MCF 10A (cell line): ENCODE data around the gene PPP3R1. TPM values are rescaled to one million over a fixed set of nuclear protein-coding genes. Genes with fewer than 3 reads are reported as not detected.

Experiments
- BruUV-seq: library from RNA; stranded (reverse); fragments of 400-500 nt; replicated peaks from 2 replicates; lab custom pipeline; 2021; lab: Mats Ljungman, UMichigan
- CTCF ChIA-PET: fragments of 300-600 bp; sonication (Branson Sonifier 250); formaldehyde crosslinking; extraction: SDS; loops from one replicate; lab custom pipeline; 2021; ENCODE audit warnings: antibody characterized with exemption, inconsistent platforms; lab: Yijun Ruan, JAX
- POLR2A ChIA-PET: fragments of 300-600, 350-650 bp; sonication (Branson Sonifier 250); formaldehyde crosslinking; extraction: SDS; loops from one replicate; lab custom pipeline; 2020; ENCODE audit warnings: antibody characterized with exemption, inconsistent platforms; lab: Yijun Ruan, JAX
- DNase-seq: peaks from one replicate; pipeline ENCODE4 v3.0.0-alpha.2; 2018; ENCODE audit not compliant: unreplicated experiment
- H3K27ac Mint-ChIP-seq: one replicate; pipeline ENCODE4 v1.8.0; 2022; ENCODE audit warnings: mild to moderate bottlenecking, low read depth, mixed read lengths; ENCODE audit not compliant: unreplicated experiment
- H3K27me3 Mint-ChIP-seq: one replicate; pipeline ENCODE4 v1.8.0; 2022; ENCODE audit warnings: mixed read lengths; ENCODE audit not compliant: insufficient read depth, unreplicated experiment
- H3K36me3 Mint-ChIP-seq: one replicate; pipeline ENCODE4 v1.8.0; 2022; ENCODE audit warnings: mild to moderate bottlenecking, moderate library complexity, mixed read lengths; ENCODE audit not compliant: insufficient read depth, unreplicated experiment
- H3K4me1 Mint-ChIP-seq: one replicate; pipeline ENCODE4 v1.8.0; 2022; ENCODE audit warnings: mixed read lengths; ENCODE audit not compliant: insufficient read depth, unreplicated experiment
- H3K4me3 Mint-ChIP-seq: one replicate; pipeline ENCODE4 v1.8.0; 2022; ENCODE audit warnings: mild to moderate bottlenecking, moderate library complexity, mixed read lengths; ENCODE audit not compliant: unreplicated experiment
- H3K9me3 Mint-ChIP-seq: one replicate; pipeline ENCODE4 v1.8.0; 2022; ENCODE audit warnings: mixed read lengths; ENCODE audit not compliant: unreplicated experiment
- CTCF ChIP-seq: fragments of 200-600 bp; IDR thresholded peaks from one replicate; pipeline ENCODE4 v1.8.0; 2022; ENCODE audit warnings: antibody characterized with exemption, mild to moderate bottlenecking; ENCODE audit not compliant: unreplicated experiment
- intact Hi-C: fragments of 100-400 bp; cut with micrococcal nuclease; formaldehyde crosslinking; loops from 2 replicates; pipeline ENCODE4 v1.14.1; 2022
- total RNA-seq: library from RNA; stranded (reverse); gene quantifications from 2 replicates; pipeline ENCODE4 v1.2.3, GENCODE V29; 2022

Gene PPP3R1
- total RNA-seq, 1 experiment from 2014 or later: 54.6 TPM

DNA sequence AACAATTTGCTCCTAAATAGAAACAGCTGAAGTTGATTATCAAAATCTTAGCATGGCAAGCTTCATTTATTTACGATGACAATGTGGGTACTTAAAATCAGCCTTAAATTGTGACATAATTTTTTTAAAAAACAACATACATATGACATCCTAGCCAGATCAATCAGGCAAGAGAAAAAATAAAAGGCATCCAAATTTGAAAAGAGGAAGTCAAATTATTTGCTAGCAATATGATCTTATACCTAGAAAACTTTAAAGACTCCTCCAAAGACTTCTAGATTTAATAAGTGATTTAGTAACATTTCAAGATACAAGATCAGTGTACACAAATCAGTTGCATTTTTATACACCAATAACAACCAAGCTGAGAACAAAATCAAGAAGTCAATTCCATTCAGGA, 14.3 kb upstream of the PPP3R1 start:
- CTCF ChIA-PET: interaction anchor here (1.0 kb wide), 1 partner anchor 16 kb away, joined by 5 read pairs; no protein-coding TSS in a partner anchor
- H3K27ac Mint-ChIP-seq: no peak overlapping the region
- TF ChIP-seq CTCF: no peak
- intact Hi-C loops: no loop called here
- H3K4me1 Mint-ChIP-seq: no peaks in the 10 kb centered on the region
- BruUV-seq: no TSS peak
- H3K36me3 Mint-ChIP-seq: no peaks in the 10 kb centered on the region
- peaks cover 7% of the 10 kb centered on the region for H3K27me3 Mint-ChIP-seq
- POLR2A ChIA-PET: interaction anchor here (0.9 to 1.3 kb wide), 2 partner anchors 14 to 26 kb away, joined by 3 to 6 read pairs; partner anchors contain the start of gene PPP3R1
- no peak for DNase-seq
- H3K4me3 Mint-ChIP-seq: no peak overlapping the region
- no peaks in the 10 kb centered on the region for H3K9me3 Mint-ChIP-seq

DNA sequence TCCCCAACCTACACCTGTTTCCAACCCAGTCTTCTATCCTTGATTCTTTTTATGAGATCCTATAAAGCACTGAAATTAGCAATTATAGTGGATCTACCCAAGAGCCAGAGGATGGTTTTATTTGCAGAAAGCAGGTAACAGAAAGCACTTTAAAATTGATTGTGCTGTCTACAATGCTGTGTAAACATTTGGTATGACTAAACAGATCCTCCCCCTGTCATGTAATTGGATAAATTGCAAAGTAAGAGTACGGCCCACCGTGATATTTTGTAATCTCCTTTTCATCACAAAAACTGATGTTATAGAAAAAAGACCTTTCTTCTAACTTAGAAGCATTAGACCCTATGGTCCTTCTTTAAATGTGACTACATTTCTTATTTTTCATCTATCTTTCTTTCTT, 11.3 kb upstream of the PPP3R1 start:
- CTCF ChIA-PET: no interaction called here
- H3K36me3 Mint-ChIP-seq: no peaks in the 10 kb centered on the region

GRCh38 chr2:68258851-68259250, 6.5 kb upstream of the PPP3R1 start:
- no peaks in the 10 kb centered on the region for H3K9me3 Mint-ChIP-seq
- H3K4me3 Mint-ChIP-seq: no peak overlapping the region
- POLR2A ChIA-PET: no interaction called here
- CTCF ChIA-PET: no interaction called here
- no peaks in the 10 kb centered on the region for H3K36me3 Mint-ChIP-seq
- intact Hi-C loops: loop anchor here (10.0 kb wide), 1 partner anchor 694 kb away; no protein-coding TSS in a partner anchor
- H3K27me3 Mint-ChIP-seq: no peaks in the 10 kb centered on the region
- TF ChIP-seq CTCF: no peak
- H3K4me1 Mint-ChIP-seq: peaks cover 11% of the 10 kb centered on the region
- no TSS peak for BruUV-seq
- no peak for DNase-seq
- H3K27ac Mint-ChIP-seq: no peak overlapping the region

More for the DNA sequence above, 11.3 kb upstream of the PPP3R1 start:
- Mint-ChIP-seq H3K4me1 (no peaks in the 10 kb centered on the region), H3K27me3 (no peaks in the 10 kb centered on the region), H3K27ac (no peak overlapping the region), H3K9me3 (no peaks in the 10 kb centered on the region), H3K4me3 (no peak overlapping the region)
- POLR2A ChIA-PET: interaction anchor here (1.5 kb wide), 1 partner anchor 11 kb away, joined by 4 read pairs; the partner anchor contains the start of gene PPP3R1
- no peak for TF ChIP-seq CTCF
- BruUV-seq: no TSS peak
- no peak for DNase-seq
- intact Hi-C loops: no loop called here

GRCh38 chr2:68256093-68256450, 3.7 kb upstream of the PPP3R1 start:
- Mint-ChIP-seq H3K4me1 (peaks cover 11% of the 10 kb centered on the region), H3K9me3 (no peaks in the 10 kb centered on the region), H3K4me3 (no peak overlapping the region), H3K27me3 (no peaks in the 10 kb centered on the region), H3K27ac (no peak overlapping the region), H3K36me3 (no peaks in the 10 kb centered on the region)
- intact Hi-C loops: loop anchor here (10.0 kb wide), 1 partner anchor 691 kb away; no protein-coding TSS in a partner anchor
- no peak for TF ChIP-seq CTCF
- no peak for DNase-seq
- ChIA-PET POLR2A (interaction anchor here (0.6 to 10.3 kb wide), 3 partner anchors 14 to 98 kb away, joined by 3 to 308 read pairs (median 3); partner anchors contain the start of gene PNO1), CTCF (interaction anchor here (0.7 to 2.0 kb wide), 2 partner anchors 23 to 27 kb away, joined by 3 to 6 read pairs; no protein-coding TSS in a partner anchor)
- no TSS peak for BruUV-seq
